ENCODE measurements around the gene FAM171A1.
A peak's percentile ranks its signal among the peaks of the same experiment; 100 is the strongest.
"Not testable (repeated sequence)": the region's sequence is repeated elsewhere in the genome, so short reads cannot be mapped to it uniquely, and the experiment has no call there.

Gene FAM171A1

DNA sequence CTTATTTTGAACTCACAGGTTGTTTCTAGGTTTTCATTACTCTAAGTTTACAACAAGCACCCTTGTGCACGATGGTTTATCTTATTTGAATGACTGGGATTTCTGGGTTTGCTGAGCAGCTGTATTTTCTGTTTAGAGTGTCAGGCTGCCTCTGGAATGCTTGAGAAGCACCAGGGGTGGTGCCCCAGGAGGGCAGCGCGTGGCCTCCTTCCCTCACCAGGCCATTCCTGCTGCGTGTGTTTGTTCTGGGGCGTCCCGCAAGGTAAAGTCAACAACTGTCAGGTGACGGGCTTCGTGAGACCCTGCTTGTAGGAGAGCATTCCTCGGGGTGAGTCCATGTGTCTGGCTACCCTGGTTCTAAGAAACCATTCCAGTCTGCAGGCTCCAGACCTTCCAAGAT, 54.9 kb downstream of the FAM171A1 start:
- no peak for DNase-seq

DNA sequence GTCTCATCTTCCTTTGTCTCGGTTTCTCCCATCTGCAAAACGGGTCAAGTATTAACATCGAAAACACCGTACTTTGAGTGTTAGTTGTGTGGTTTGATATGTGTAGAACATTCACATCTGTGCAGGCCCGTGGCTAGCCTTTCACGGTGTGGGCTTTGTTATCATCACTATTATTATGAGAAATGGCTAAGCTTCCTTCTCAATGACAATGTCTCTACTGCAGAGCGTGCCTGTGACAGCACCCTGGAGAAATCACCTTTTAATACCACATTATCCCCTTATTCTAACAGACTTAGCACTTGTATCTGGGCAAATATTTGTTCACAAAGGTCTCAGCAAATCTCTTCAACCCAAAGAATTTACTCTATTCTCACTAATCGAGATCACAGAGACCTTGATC, 55.8 kb downstream of the FAM171A1 start:
- DNase-seq, result no peak

DNA sequence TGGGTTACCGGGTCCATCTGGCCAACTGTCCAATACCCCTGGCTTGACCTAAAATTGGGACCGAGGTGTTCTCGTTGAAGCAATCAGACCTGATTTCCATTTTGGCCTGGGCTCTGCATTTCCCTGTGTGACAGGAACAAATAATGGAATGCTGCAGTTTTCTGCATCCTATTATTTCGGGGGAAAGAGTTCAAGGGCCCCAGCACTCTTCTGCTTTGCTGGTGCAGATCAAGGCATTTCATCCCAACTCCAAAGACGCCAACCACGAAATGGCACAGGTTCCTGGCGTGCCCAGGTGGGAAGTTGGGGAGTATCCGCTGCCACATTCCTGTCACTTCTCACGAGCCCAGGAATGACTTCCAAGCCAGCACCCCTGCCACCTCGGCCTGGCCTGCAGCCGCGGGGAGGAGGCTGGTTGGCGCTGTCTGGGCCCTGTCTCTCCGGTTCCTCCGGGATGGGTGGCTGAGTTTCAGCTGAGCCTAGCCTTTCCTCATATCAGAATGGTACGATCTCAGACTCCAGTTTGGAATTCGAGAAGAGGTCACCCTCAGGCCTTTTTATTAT, 56.5 kb downstream of the FAM171A1 start:
- no peak for DNase-seq

- DNase-seq, result peak in 1 of 2 donors; percentile 7
These were observed 57.2 kb downstream of the FAM171A1 start for GRCh38 chr10:15313843-15314242.

DNA sequence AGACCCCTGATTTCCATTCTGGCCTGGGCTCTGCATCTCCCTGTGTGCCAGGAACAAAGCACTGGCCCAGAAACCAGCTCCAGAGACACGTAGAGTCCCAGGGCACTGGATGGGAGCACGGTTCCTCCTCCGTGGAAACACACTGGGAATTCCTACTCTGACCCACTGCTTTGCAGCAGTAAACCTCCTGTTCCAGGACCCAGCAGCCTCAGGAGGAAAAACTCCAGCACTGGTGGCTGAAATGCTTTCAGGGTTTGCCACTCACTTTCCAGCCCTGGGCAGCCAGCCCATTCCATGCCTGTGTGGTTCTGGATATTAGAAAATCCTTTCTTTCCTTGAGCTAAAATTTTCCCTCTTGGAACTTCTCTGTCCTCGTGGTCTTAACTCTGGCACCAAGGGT, 58.0 kb downstream of the FAM171A1 start:
- no peak for DNase-seq

DNA sequence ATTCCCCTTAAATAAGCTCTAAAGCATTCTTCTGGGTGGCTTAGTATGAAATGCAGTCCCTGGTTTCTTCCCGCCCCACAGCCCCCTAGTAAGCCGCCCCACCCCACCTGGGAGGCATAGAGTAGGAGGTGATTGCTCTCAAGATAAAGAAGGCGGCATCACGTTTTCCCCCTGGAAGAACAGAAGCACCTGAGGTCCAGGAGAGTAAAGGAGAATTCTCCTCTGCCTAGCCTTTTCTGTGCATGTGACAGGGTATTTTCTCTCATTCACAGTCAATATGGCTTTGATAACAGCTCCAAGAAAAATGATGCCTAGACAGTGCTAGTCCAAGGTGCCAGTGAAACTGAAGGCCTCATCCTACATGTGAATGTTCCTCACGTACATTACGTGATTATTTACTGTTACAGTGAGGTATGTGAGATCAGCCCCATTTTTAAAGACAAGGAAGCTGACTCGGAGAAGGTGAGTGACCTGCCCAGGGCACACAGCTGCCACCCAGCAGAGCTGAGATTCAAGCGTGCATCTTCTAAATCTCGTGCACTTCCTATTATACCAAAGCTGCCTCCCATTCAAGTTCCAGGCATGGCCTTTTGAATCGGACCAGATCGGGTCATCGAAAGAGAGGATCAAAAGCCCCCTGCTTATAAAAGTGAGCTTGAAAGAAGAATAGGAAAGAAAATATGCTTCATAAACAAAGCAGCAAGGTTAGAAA, 59.4 kb downstream of the FAM171A1 start:
- DNase-seq, result no peak

GRCh38 chr10:15310776-15311568, 60.1 kb downstream of the FAM171A1 start:
- no peak for DNase-seq

DNA sequence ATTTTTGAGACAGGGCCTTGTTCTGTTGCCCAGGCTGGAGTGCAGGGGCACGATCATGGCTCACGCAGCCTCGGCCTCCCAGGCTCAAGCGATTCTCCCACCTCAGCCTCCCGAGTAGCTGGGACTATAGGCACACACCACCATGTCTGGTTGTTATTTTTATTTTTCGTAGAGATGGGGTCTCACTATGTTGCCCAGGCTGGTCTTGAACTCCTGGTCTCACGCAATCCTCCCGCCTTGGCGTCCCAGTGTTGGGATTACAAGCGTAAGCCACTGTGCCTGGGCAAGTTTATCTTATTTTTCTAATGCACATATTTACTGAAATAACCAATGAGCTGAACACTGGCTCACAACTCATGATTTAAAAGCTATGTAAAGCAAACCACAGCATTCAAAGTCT, 61.9 kb downstream of the FAM171A1 start:
- no peak for DNase-seq

DNA sequence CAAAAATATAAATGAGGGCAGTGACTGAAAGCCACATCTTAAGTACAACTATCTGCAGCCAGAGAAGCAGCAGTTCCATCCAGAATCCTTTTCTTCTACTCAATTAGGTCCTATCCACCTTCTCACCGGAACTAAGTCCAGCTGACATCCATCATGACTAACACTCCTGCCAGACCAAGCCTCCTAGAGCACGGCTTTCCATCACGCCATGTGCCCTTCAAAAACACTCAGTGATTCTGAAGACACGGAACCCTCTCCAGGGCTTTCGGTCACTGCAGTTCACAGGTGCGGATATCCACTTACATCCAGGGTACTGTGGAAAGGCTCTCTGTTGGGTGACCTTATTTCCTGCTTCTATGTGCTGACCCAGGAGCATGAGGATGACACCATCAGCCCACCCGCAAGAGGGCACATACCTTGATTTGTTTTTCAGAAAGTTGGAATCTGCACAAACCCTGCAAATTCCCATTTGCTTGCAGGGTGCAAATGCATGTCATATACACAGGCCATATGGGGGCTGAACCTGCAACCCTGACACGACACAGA, 64.3 kb downstream of the FAM171A1 start:
- no peak for DNase-seq

DNA sequence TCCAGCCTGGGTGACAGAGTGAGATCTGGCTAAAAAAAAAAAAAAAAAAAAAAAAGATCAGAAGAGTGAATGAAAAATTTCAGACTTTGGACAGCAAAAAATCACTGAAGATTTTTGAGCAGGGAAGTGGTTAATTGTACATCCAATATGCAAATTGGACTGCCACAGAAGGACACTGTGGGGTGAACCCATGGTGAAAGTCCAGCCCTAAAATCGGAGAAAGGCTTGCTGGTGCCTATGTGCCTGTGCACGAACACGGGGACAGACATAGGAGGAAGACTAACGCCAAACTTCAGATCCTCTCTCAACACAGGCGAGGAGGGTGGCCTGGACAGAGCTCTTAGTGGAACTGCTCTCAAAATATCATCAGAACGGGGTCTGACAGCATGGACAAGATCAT, 65.5 kb downstream of the FAM171A1 start:
- DNase-seq, result no peak

GRCh38 chr10:15305161-15305560, 65.9 kb downstream of the FAM171A1 start:
- no peak for DNase-seq

DNA sequence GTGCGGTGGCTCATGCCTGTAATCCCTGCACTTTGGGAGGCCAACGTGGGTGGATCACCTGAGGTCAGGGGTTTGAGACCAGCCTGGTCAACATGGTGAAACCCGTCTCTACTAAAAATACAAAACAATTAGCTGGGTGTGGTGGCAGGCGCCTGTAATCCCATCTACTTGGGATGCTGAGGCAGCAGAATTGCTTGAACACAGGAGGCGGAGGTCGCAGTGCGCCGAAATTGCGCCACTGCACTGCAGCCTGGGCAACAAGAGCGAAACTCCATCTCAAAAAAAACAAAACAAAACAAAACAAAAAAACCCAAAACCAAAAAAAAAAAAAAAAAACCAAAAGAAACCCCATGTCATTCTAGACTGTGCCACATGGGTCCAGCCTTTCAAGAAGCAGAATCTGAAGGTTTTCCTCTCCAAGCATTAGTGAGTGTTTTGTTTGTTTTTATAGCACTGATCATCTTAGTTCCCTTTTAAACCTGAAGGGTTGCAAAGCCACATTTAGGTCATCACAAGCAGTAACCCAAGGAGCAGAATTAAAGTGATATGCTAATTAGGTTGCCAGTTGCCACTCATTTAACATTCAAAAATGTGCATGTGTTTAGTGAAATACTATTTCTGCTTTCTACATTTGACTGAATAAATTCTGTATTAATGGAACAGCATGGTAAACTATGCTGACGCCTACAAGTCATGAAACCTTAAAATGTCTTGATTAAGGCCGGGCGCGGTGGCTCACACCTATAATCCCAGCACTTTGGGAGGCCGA, 68.7 kb downstream of the FAM171A1 start:
- not testable (repeated sequence) for DNase-seq

DNA sequence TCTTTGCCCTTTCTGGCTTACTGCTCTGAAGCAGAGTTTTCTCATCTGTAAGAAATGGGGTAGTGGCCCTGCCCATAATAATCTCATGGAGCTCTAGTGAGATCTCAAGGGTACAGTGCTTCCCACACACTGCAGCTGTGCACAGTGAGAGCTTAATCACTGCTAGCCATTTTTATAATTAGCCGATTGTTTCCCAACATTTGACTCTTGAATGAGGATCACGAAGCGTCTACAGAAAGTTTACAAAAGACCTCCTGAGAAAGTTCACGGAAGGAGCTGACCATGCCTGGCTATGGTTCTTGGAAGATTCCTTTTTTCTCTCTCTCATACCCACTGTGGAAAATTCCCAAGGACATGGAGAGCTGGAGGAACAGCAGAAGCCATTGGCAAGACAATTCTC, 70.4 kb downstream of the FAM171A1 start:
- DNase-seq, result no peak

DNA sequence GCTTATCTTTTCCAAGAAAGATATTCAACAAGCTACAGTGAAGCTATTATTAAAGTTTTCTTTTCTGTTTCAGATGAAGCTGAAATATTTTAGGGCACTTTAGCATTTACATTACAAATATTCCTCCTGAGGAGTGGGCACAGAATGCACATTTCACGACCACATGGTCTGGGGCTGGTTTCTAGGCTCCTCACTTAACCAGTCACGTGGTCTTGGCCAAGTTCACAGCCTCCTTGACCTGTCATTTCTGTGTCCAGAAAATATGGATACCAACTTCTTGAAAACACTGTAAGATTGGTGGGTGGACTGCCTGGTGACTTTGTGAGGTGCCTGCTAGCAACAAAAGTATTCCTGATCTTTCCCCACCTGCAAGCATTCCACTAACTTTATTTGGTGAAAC, 70.9 kb downstream of the FAM171A1 start:
- DNase-seq, result no peak

GRCh38 chr10:15296701-15297100, 74.4 kb downstream of the FAM171A1 start:
- no peak for DNase-seq

GRCh38 chr10:15295537-15296325, 75.4 kb downstream of the FAM171A1 start:
- DNase-seq, result no peak

GRCh38 chr10:15293862-15294842, 76.9 kb downstream of the FAM171A1 start:
- no peak for DNase-seq

DNA sequence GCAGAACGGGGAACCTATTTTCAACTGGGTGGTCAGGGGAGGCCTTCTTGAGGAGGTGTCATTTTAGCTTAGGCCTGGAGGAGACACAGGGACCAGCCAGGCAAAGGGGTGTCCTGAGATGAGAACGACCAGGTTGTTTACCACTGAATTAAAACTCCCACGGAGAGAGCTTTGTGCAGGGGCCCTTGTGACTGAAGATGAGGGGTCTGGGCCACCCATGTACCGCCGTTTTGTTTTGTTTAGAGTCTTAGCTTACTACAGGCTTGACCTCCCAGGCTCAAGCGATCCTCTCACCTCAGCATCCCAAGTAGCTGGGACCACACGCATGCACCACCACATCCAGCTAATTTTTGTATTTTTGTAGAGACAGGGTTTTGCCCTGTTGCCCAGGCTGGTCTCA, 80.4 kb downstream of the FAM171A1 start:
- no peak for DNase-seq

GRCh38 chr10:15290150-15290549, 80.9 kb downstream of the FAM171A1 start:
- DNase-seq, result peak; percentile 3 to 11

- DNase-seq, result no peak
These were observed 90.1 kb downstream of the FAM171A1 start for GRCh38 chr10:15280974-15281373.

DNA sequence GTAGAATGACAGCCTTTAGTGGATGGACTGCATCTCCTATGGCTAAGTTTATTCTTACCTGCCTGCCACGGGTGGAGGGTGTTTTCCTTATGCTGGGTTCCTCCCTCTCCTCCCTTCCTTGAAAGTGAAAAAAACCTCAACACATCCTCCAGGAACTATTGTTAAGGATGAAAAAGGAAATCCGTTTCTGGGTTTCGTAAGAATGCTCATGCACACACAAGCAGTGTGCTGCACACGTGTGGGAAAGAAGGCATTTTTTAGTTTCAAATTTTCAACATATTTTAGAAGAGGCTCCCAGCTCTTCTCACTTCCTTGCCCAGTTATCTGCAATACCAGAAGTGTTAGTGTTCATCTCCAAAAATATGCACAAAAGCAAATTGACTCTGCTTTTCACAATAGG, 90.6 kb downstream of the FAM171A1 start:
- no peak for DNase-seq

Measured in inflammatory macrophage (primary cell).